Stimulated activated CD8-positive, alpha-beta memory T cell treated with anti-CD3 and anti-CD28 coated beads, Interleukin-15, amount 100 ng/mL, for 48 hours (primary cell): ENCODE measurements around the gene MPP2.
"Not testable (repeated sequence)": the region's sequence is repeated elsewhere in the genome, so short reads cannot be mapped to it uniquely, and the experiment has no call there.

Experiments used
- DNase-seq, 2 donors: peaks; one replicate each; pipeline ENCODE4 v3.0.0-alpha.2; 2020; ENCODE audit warnings: low read depth in 2 of 2

MPP2 gene

GRCh38 chr17:43907425-43907981 is at the start of gene MPP2:
Gene MPP2, minus strand, starts transcription at chr17:43907536. Its CDS starts 3,076 bp downstream, at chr17:43904460.
- DNase-seq, result peak; percentile 19 to 23

GRCh38 chr17:43956222-43956621 is 48.9 kb upstream of the MPP2 start:
- no peak for DNase-seq

GRCh38 chr17:43953746-43954145 is 46.4 kb upstream of the MPP2 start, which contains the start of gene PYY:
Gene PYY, minus strand, starts transcription at chr17:43953940. Its CDS starts 457 bp downstream, at chr17:43953483.
- no peak for DNase-seq

GRCh38 chr17:43952724-43953666 is 45.7 kb upstream of the MPP2 start:
- no peak for DNase-seq

- no peak for DNase-seq
Measured at GRCh38 chr17:43952351-43952723, 45.0 kb upstream of the MPP2 start.

- no peak for DNase-seq
Measured at GRCh38 chr17:43951750-43952149, 44.4 kb upstream of the MPP2 start.

- DNase-seq, result no peak
Measured at GRCh38 chr17:43950554-43950953, 43.2 kb upstream of the MPP2 start.

- no peak for DNase-seq
Measured at GRCh38 chr17:43949781-43950180, 42.4 kb upstream of the MPP2 start.

- DNase-seq, result no peak
Measured at GRCh38 chr17:43946781-43947180, 39.4 kb upstream of the MPP2 start.

GRCh38 chr17:43945074-43945829 is 37.9 kb upstream of the MPP2 start:
- DNase-seq, result no peak

- no peak for DNase-seq
Measured at GRCh38 chr17:43942051-43942685, 34.8 kb upstream of the MPP2 start, which contains the start of gene PPY. Gene PPY, minus strand, starts transcription at chr17:43942476. Its CDS starts 822 bp downstream, at chr17:43941654.

- DNase-seq, result no peak
Measured at GRCh38 chr17:43940630-43941029, 33.3 kb upstream of the MPP2 start.

- DNase-seq, result no peak
Measured at GRCh38 chr17:43939886-43940285, 32.5 kb upstream of the MPP2 start.

GRCh38 chr17:43939452-43939851 is 32.1 kb upstream of the MPP2 start:
- DNase-seq, result not testable (repeated sequence)

- DNase-seq, result no peak
Measured at GRCh38 chr17:43938838-43939182, 31.5 kb upstream of the MPP2 start.

- no peak for DNase-seq
Measured at GRCh38 chr17:43936434-43936833, 29.1 kb upstream of the MPP2 start.

- DNase-seq, result no peak
Measured at GRCh38 chr17:43935926-43936261, 28.6 kb upstream of the MPP2 start.

GRCh38 chr17:43935204-43935925 is 28.0 kb upstream of the MPP2 start:
- no peak for DNase-seq

GRCh38 chr17:43932923-43933322 is 25.6 kb upstream of the MPP2 start:
- no peak for DNase-seq

GRCh38 chr17:43932357-43932756 is 25.0 kb upstream of the MPP2 start:
- no peak for DNase-seq

- no peak for DNase-seq
Measured at GRCh38 chr17:43931062-43931571, 23.8 kb upstream of the MPP2 start.
